ENCODE data around the gene PHACTR1.
"Not testable (repeated sequence)": the region's sequence is repeated elsewhere in the genome, so short reads cannot be mapped to it uniquely, and the experiment has no call there.

The PHACTR1 gene

GRCh38 chr6:13125841-13126240 is 409.3 kb downstream of the PHACTR1 start:
- no peak for DNase-seq (ENCODE audit: low read depth)
- TF ChIP-seq CTCF (IDR thresholded peaks at IDR 0.05; ENCODE audit: control insufficient read depth, extremely low read depth, insufficient read depth): no peak
- no peak overlapping the region for H3K4me3 ChIP-seq (ENCODE audit: low read depth, low read length)

GRCh38 chr6:13131935-13132661 is 415.5 kb downstream of the PHACTR1 start:
- TF ChIP-seq CTCF (IDR thresholded peaks at IDR 0.05; ENCODE audit: control insufficient read depth, extremely low read depth, insufficient read depth): no peak

GRCh38 chr6:13133894-13134293 is 417.3 kb downstream of the PHACTR1 start:
- not testable (repeated sequence) for DNase-seq (ENCODE audit: low read depth)

More at GRCh38 chr6:13131935-13132661, 415.5 kb downstream of the PHACTR1 start:
- no peak for DNase-seq (ENCODE audit: low read depth)
- H3K4me3 ChIP-seq (ENCODE audit: low read depth, low read length): no peak overlapping the region

DNA sequence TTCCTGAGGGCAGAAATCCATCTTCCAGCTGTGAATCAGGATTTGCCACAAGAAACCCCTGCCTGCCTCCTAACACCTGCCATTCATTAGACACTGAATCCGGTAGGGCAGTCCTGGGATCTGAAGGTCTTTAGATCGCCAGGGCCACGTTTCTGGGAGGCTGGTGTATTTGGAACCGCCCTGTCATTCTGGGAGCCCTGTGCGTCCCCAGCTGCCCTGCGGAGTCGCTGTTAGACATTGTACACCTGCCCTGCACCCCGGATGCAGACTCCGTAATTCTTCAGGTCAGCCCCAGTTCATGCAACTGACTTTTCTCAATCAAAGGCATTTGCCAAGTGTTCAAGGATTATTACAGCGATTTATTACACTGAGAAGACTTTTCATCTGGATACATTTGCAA is 418.6 kb downstream of the PHACTR1 start:
- no peak for DNase-seq (ENCODE audit: low read depth)
- H3K4me3 ChIP-seq (ENCODE audit: low read depth, low read length): no peak overlapping the region
- no peak for TF ChIP-seq CTCF (IDR thresholded peaks at IDR 0.05; ENCODE audit: control insufficient read depth, extremely low read depth, insufficient read depth)

More at GRCh38 chr6:13133894-13134293, 417.3 kb downstream of the PHACTR1 start:
- not testable (repeated sequence) for H3K4me3 ChIP-seq (ENCODE audit: low read depth, low read length)

- no peak for DNase-seq (ENCODE audit: low read depth)
- no peak for TF ChIP-seq CTCF (IDR thresholded peaks at IDR 0.05; ENCODE audit: control insufficient read depth, extremely low read depth, insufficient read depth)
- no peak overlapping the region for H3K4me3 ChIP-seq (ENCODE audit: low read depth, low read length)
These were observed 422.6 kb downstream of the PHACTR1 start for GRCh38 chr6:13139119-13139518.

GRCh38 chr6:13140980-13141379 is 424.4 kb downstream of the PHACTR1 start:
- no peak for DNase-seq (ENCODE audit: low read depth)
- TF ChIP-seq CTCF (IDR thresholded peaks at IDR 0.05; ENCODE audit: control insufficient read depth, extremely low read depth, insufficient read depth): no peak
- H3K4me3 ChIP-seq (ENCODE audit: low read depth, low read length): no peak overlapping the region

GRCh38 chr6:13141387-13141786 is 424.8 kb downstream of the PHACTR1 start:
- DNase-seq (ENCODE audit: low read depth): no peak
- H3K4me3 ChIP-seq (ENCODE audit: low read depth, low read length): no peak overlapping the region
- no peak for TF ChIP-seq CTCF (IDR thresholded peaks at IDR 0.05; ENCODE audit: control insufficient read depth, extremely low read depth, insufficient read depth)

Measured in LNCaP clone FGC (cell line).